Osteoblast (primary cell): Measurements from ENCODE around the gene SPTBN1. TPM values are rescaled to one million over a fixed set of nuclear protein-coding genes. Genes with fewer than 3 reads are reported as not detected.

Experiments
- DNase-seq: peaks from one replicate; pipeline ENCODE4 v3.0.0; 2011; ENCODE audit warnings: low spot score, mixed read lengths; ENCODE audit not compliant: insufficient read length; ENCODE audit errors: missing footprints
- H2AFZ ChIP-seq: 2 replicates; pipeline ENCODE4 v1.6.0; 2011; ENCODE audit warnings: mild to moderate bottlenecking, low read length
- H3K27ac ChIP-seq: 2 replicates; pipeline ENCODE4 v1.5.1; 2011; ENCODE audit warnings: mild to moderate bottlenecking, low read depth, low read length, moderate library complexity
- H3K27me3 ChIP-seq: 2 replicates; pipeline ENCODE4 v1.6.0; 2012; ENCODE audit warnings: mild to moderate bottlenecking, control low read depth, inconsistent platforms, low read length, moderate library complexity; ENCODE audit not compliant: insufficient read depth
- H3K36me3 ChIP-seq: 2 replicates; pipeline ENCODE4 v1.5.1; 2011; ENCODE audit warnings: mild to moderate bottlenecking, low read length, control low read depth, moderate library complexity; ENCODE audit not compliant: insufficient read depth
- H3K4me1 ChIP-seq: 2 replicates; pipeline ENCODE4 v1.5.1; 2011; ENCODE audit warnings: mild to moderate bottlenecking, low read length, control low read depth, moderate library complexity; ENCODE audit not compliant: insufficient read depth
- H3K4me2 ChIP-seq: 2 replicates; pipeline ENCODE4 v1.6.0; 2011; ENCODE audit warnings: mild to moderate bottlenecking, low read length; ENCODE audit not compliant: insufficient read depth
- H3K4me3 ChIP-seq: fragments of 200-600 bp; sonication (generic); 3 replicates; pipeline ENCODE4 v1.5.1; 2012; ENCODE audit warnings: mild to moderate bottlenecking, low read length, inconsistent platforms; ENCODE audit not compliant: insufficient read depth
- H3K79me2 ChIP-seq: 2 replicates; pipeline ENCODE4 v1.6.0; 2012; ENCODE audit warnings: mild to moderate bottlenecking, low read length, control low read depth, inconsistent platforms; ENCODE audit not compliant: insufficient read depth
- H3K9me3 ChIP-seq: 2 replicates; pipeline ENCODE4 v1.5.1; 2011; ENCODE audit warnings: low read depth, low read length, control low read depth
- H4K20me1 ChIP-seq: 2 replicates; pipeline ENCODE4 v1.6.0; 2012; ENCODE audit warnings: mild to moderate bottlenecking, low read length, control low read depth; ENCODE audit not compliant: insufficient read depth
- CTCF ChIP-seq: IDR thresholded peaks from 2 replicates; pipeline ENCODE4 v1.5.1; 2011; ENCODE audit warnings: mild to moderate bottlenecking, low read depth, low read length, moderate library complexity; ENCODE audit errors: extremely low read depth
- total RNA-seq: library from RNA; depleted of rRNA; stranded (reverse); fragments of >200 nt; gene quantifications from 2 replicates; pipeline ENCODE4 v1.2.3, GENCODE V29; 2012

Gene SPTBN1
- total RNA-seq, 1 donor = 249 TPM

GRCh38 chr2:54464341-54464740 lies 8.2 kb downstream of the SPTBN1 start:
- no peak overlapping the region for H3K27ac ChIP-seq
- H3K27me3 ChIP-seq = no peaks in the 10 kb centered on the region
- TF ChIP-seq CTCF = no peak
- H2AFZ ChIP-seq = no peak overlapping the region
- peaks cover 39% of the 10 kb centered on the region for H4K20me1 ChIP-seq
- H3K4me2 ChIP-seq = no peak overlapping the region
- no peak for DNase-seq
- no peaks in the 10 kb centered on the region for H3K36me3 ChIP-seq
- peaks cover 93% of the 10 kb centered on the region for H3K79me2 ChIP-seq
- peaks cover 7% of the 10 kb centered on the region for H3K4me1 ChIP-seq
- no peaks in the 10 kb centered on the region for H3K9me3 ChIP-seq
- H3K4me3 ChIP-seq = no peak overlapping the region

- Histone ChIP-seq H4K20me1 (peaks cover 36% of the 10 kb centered on the region), H3K4me3 (no peak overlapping the region), H3K79me2 (peaks cover 92% of the 10 kb centered on the region), H3K27me3 (no peaks in the 10 kb centered on the region), H3K4me1 (peaks cover 15% of the 10 kb centered on the region), H3K4me2 (no peak overlapping the region), H3K36me3 (no peaks in the 10 kb centered on the region), H3K9me3 (no peaks in the 10 kb centered on the region), H3K27ac (no peak overlapping the region), H2AFZ (no peak overlapping the region)
- no peak for DNase-seq
- TF ChIP-seq CTCF = no peak
These were observed 9.0 kb downstream of the SPTBN1 start for GRCh38 chr2:54465143-54465542.

GRCh38 chr2:54466870-54467269 lies 10.7 kb downstream of the SPTBN1 start:
- Histone ChIP-seq H2AFZ (no peak overlapping the region), H3K4me2 (no peak overlapping the region)

GRCh38 chr2:54468673-54469072 lies 12.5 kb downstream of the SPTBN1 start:
- H3K27ac ChIP-seq = no peak overlapping the region
- peaks cover 89% of the 10 kb centered on the region for H3K79me2 ChIP-seq
- H3K4me3 ChIP-seq = no peak overlapping the region
- no peak overlapping the region for H2AFZ ChIP-seq
- no peaks in the 10 kb centered on the region for H3K27me3 ChIP-seq
- H4K20me1 ChIP-seq = peaks cover 28% of the 10 kb centered on the region
- H3K36me3 ChIP-seq = no peaks in the 10 kb centered on the region
- no peak for DNase-seq
- no peaks in the 10 kb centered on the region for H3K9me3 ChIP-seq
- peaks cover 30% of the 10 kb centered on the region for H3K4me1 ChIP-seq
- no peak overlapping the region for H3K4me2 ChIP-seq
- no peak for TF ChIP-seq CTCF

More at GRCh38 chr2:54466870-54467269, 10.7 kb downstream of the SPTBN1 start:
- TF ChIP-seq CTCF = no peak
- Histone ChIP-seq H3K27ac (no peak overlapping the region), H3K9me3 (no peaks in the 10 kb centered on the region), H3K27me3 (no peaks in the 10 kb centered on the region), H3K4me1 (peaks cover 29% of the 10 kb centered on the region), H3K4me3 (no peak overlapping the region), H3K79me2 (peaks cover 91% of the 10 kb centered on the region), H3K36me3 (no peaks in the 10 kb centered on the region), H4K20me1 (peaks cover 35% of the 10 kb centered on the region)
- no peak for DNase-seq
